ENCODE results near the gene GGN. TPM values are rescaled to one million over a fixed set of nuclear protein-coding genes. Genes with fewer than 3 reads are reported as not detected.

GGN gene
- total and polyA plus RNA-seq, 2 of the 13 experiments (the other 11 are each of a cell fraction or from before 2014, with no cell fraction given): not detected

DNA sequence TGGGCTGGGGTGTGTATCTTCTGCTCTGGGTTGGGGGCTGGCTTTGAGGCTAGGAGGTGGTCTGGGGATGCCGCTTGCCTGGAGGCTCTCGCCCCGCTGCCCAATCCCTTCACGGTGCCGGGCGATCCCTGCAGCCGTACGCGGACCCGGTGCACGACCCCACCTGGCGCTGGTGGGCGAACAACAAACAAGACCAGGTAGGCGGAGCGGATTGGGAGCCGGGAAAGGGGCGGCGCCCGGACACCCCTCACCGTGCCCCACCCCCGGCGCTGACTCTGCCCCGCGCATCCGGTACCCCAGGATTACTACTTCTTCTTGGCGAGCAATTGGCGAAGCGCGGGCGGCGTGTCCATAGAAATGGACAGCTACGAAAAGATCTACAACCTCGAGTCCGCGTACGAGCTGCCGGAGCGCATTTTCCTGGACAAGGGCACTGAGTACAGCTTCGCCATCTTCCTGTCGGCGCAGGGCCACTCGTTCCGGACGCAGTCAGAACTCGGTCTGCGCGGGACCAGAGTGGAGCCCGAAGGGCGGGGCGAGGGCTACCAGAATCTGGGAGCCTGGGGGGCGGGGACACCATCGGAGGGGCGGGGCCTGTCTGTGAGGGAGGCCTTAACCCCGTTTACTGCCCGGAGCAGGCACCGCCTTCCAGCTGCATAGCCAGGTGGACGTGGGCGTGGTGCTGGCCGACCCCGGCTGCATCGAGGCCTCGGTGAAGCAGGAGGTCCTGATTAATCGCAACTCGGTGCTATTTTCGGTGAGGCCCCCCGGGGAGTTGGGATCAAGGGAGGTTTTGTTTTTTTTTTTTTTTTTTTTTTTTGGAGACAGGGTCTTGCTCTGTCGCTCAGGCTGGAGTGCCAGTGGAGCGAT lies 25.5 kb downstream of the GGN start (continued):
- TF ChIP-seq ZNF800 (CRISPR knock-in tag; IDR thresholded peaks at IDR 0.05) (0 out of 2 replicates have a peak, but pooled peaks have one; percentile 41), HDAC1 (CRISPR knock-in tag; IDR thresholded peaks at IDR 0.05) (0 out of 2 replicates have a peak, but pooled peaks have one; percentile 33), ZNF775 (CRISPR knock-in tag; IDR thresholded peaks at IDR 0.05; ENCODE audit: borderline replicate concordance) (no peak), ZNF777 (CRISPR knock-in tag; IDR thresholded peaks at IDR 0.05) (0 out of 2 replicates have a peak, but pooled peaks have one; percentile 53)

DNA sequence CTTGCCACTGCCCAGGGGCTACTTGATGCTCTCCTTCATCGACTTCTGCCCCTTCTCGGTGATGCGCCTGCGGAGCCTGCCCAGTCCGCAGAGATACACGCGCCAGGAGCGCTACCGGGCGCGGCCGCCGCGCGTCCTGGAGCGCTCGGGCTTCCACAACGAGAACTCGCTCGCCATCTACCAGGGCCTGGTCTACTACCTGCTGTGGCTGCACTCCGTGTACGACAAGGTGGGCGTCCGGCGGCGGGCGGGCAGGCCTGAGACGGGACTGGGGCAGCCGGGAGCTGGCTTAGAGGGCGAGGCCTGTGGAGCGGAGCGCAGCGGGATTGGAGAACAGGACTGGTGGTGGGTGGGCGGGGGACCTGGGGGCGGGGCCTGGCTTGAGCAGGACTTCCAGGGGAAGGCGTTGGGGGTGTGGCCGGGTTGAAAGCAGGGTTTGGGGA lies 26.2 kb downstream of the GGN start:
- H2AFZ ChIP-seq (ENCODE audit: low read length): no peak overlapping the region
- no peak overlapping the region for H3K9ac ChIP-seq (ENCODE audit: insufficient read depth, low read depth, low read length)
- 2% methylated on average over 16 of the region's 37 CpGs for WGBS (ENCODE audit: low lambda C conversion rate)
- intact Hi-C loops (cut with micrococcal nuclease; ENCODE audit: unreplicated experiment): loop anchor here (1.0 kb wide), 1 partner anchor 9 kb away; no protein-coding TSS in a partner anchor
- no peaks in the 10 kb centered on the region for H4K20me1 ChIP-seq (ENCODE audit: insufficient read depth, low read length)
- H3K27me3 ChIP-seq (ENCODE audit: control insufficient read depth in 1 of 2, insufficient read depth in 2 of 2, low read length in 2 of 2): peaks cover 16 to 49% of the 10 kb centered on the region in 2 experiments; a peak in 4 of 5 replicates
- in situ Hi-C loops (cut with HindIII; ENCODE audit: extremely low pct_ligation_motif_present, low pct_unique_long_range_greater_than_20kb): no loop called here
- H3K9me3 ChIP-seq (ENCODE audit: low read length): no peaks in the 10 kb centered on the region
- ChIA-PET POLR2A (interaction anchor here (0.9 to 2.2 kb wide), 4 partner anchors 13 to 41 kb away, joined by 3 to 24 read pairs (median 4); partner anchors contain the start of genes FAM98C, GGN, PSMD8 and SPRED3), CTCF (ENCODE audit: low intra/inter-chr PET ratio, low total read pairs) (no interaction called here)
- H3K4me2 ChIP-seq (ENCODE audit: low read depth, low read length): peak overlapping the region; percentile 88
- DNase-seq (ENCODE audit: low spot score): peak; percentile 66
- peaks cover 30% of the 10 kb centered on the region for H3K4me1 ChIP-seq (ENCODE audit: insufficient read depth, low read length)
- ATAC-seq: peak; percentile 87
- no peak for FAIRE-seq
- H3K79me2 ChIP-seq (ENCODE audit: insufficient read depth, low read length): no peaks in the 10 kb centered on the region
- peak; percentile 79 for TF ChIP-seq HNRNPLL (IDR thresholded peaks at IDR 0.05; ENCODE audit: low read depth, low read length, poor library complexity, severe bottlenecking)
- 0 out of 2 replicates have a peak, but pooled peaks have one; percentile 3 for TF ChIP-seq CBX5 (CRISPR knock-in tag; IDR thresholded peaks at IDR 0.05; ENCODE audit: borderline replicate concordance)
- TF ChIP-seq ZNF800 (CRISPR knock-in tag; IDR thresholded peaks at IDR 0.05): peak; percentile 87
- no peak for TF ChIP-seq MED1 (CRISPR knock-in tag; IDR thresholded peaks at IDR 0.05)
- TF ChIP-seq FOXP1 (IDR thresholded peaks at IDR 0.05): no peak
- no peak for TF ChIP-seq FOXP1 (CRISPR knock-in tag; IDR thresholded peaks at IDR 0.05)
- 0 out of 2 replicates have a peak, but pooled peaks have one; percentile 43 for TF ChIP-seq ZNF205 (CRISPR knock-in tag; IDR thresholded peaks at IDR 0.05)
- no peak for TF ChIP-seq ZNF530 (CRISPR knock-in tag; IDR thresholded peaks at IDR 0.05; ENCODE audit: low read depth)
- TF ChIP-seq ZNF101 (CRISPR knock-in tag; IDR thresholded peaks at IDR 0.05; ENCODE audit: borderline replicate concordance, low read depth): no peak
- no peak for TF ChIP-seq ZNF549 (CRISPR knock-in tag; IDR thresholded peaks at IDR 0.05)
- no peak for TF ChIP-seq KLF16 (CRISPR knock-in tag; IDR thresholded peaks at IDR 0.05)
- no peak for TF ChIP-seq ELK4 (CRISPR knock-in tag; IDR thresholded peaks at IDR 0.05; ENCODE audit: borderline replicate concordance)
- H3K27ac ChIP-seq (ENCODE audit: extremely low read length, insufficient read depth, low read length): no peak overlapping the region
- H3K4me3 ChIP-seq (replicated peaks in 1 of 3; ENCODE audit: insufficient read depth in 1 of 3, low read depth in 2 of 3, low read length in 3 of 3): peak overlapping the region; percentile 57 to 75 (median 62); a peak in 4 of 6 replicates
- no peaks in the 10 kb centered on the region for H3K36me3 ChIP-seq (replicated peaks in 1 of 2; ENCODE audit: control insufficient read depth in 1 of 2, insufficient read depth in 2 of 2, low read length in 2 of 2)
- no TSS peak for BruUV-seq (replicated peaks)
